M059J (cell line): ENCODE results near the gene TMEM252. TPM values are rescaled to one million over a fixed set of nuclear protein-coding genes. Genes with fewer than 3 reads are reported as not detected.
A peak's percentile ranks its signal among the peaks of the same experiment; 100 is the strongest.

Experiments used
- DNase-seq: peaks from one replicate; pipeline ENCODE4 v3.0.0-alpha.2; 2012; ENCODE audit warnings: low read depth
- total RNA-seq: library from RNA; depleted of rRNA; stranded (reverse); fragments of >200 nt; shearing (Covaris generic); gene quantifications from 2 replicates; pipeline ENCODE4 v1.2.3, GENCODE V29; 2014; rRNA removed

Gene TMEM252
- total RNA-seq, 1 experiment from 2014 or later, result not detected

DNA sequence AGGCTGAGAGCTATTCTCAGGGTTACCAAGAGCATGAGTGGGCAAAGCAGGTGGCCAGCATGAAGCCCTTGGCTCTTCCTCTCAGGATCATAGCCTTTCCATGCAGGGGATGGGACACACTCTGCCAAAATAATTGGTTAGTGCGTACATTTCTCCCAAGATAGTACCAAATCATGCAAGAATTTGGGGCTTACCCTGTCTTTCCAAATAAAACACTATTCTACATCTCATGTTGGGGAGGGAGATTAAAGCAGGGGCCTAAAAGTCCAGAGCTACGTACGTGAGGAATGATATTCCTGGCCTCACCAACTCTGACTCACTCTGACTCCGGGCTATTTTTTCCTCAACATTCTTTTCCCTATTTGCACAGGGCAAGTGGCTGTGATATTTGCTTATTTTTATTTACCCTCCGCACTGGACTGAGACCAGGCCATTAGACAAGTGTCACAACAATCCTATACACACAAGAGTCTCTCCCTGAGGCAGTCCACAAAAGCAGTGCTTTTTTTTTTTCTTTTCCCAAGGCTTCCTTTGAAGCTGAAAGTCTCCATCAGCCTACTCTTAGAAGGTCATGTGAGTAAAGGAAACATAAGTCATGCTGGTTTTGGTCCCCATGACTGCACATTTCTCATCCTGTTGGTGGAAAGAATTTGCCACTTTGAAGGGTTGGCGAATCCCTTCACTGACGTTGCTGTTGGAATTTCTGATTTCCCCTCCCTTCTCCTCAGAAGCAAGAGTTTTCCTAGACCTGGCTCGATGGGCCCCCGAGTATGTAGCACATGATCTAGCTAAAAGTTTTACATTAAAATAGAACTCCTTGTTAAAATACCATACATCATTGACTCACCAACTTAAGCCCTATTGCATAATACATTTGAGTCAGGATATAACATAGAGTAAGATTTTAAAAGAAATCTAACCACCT is 40.0 kb downstream of the TMEM252 start:
- peak; percentile 82 for DNase-seq

DNA sequence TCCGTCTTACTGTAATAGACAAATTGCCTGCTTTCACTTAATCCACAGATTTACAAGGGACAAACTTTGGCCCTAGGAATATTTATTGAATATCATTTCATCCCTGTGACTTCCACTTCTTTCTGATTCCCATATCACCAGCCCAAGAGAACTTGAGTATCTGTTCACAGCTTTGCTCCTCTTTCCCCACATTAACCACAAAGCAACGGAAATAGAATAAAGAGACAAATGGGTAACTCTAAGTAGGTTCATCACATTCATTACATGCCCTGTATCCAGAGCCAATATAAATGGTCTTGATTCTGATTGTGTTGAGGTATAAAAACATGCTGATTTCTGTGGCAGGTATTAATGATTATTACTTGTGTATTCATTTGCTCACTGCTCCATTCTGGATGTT is 41.9 kb downstream of the TMEM252 start:
- no peak for DNase-seq

- no peak for DNase-seq
These were observed 43.1 kb downstream of the TMEM252 start for GRCh38 chr9:68497629-68498028.

DNA sequence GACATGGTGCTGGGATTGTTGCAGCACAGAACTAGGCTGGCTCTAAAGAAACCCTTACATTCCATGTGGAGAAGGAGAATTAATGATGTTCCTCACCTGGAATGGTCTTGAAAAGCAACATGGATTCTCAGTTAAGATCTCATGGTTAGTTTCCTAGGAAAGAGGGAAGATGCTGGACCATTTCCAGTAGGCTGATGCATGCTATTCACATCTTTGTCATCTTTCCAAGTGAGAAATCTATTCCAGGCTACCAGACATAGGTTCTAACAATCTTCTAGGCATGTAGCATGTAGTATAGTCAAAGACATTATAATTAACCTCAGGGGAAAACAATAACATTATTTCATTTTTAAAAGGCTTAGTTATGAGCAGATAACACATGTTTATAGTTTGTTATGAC is 44.3 kb downstream of the TMEM252 start:
- no peak for DNase-seq

- DNase-seq, result no peak
These were observed 45.4 kb downstream of the TMEM252 start for GRCh38 chr9:68495247-68495646.

- DNase-seq, result peak; percentile 42
These were observed 46.6 kb downstream of the TMEM252 start for GRCh38 chr9:68493958-68494577.

GRCh38 chr9:68493541-68493940 is 47.1 kb downstream of the TMEM252 start:
- DNase-seq, result no peak

DNA sequence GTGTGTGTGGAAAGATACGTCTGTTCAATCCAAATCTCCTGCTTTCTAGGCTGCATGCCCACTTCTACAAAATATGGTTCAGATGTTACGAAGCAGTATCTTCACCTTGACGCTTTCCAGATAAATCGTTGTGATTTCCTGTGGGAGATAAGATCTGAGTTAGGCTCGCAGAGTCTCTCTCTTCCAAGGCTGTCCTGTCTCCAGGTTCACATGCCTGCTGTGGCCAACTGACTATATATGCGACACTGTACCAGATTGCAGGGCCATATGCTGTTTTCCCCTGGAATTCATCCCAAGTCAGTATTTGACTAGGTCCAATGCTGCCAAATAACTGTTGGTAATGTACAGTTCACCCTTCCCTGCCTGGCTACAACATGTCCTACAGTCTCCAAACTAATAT is 47.9 kb downstream of the TMEM252 start:
- DNase-seq, result no peak

DNA sequence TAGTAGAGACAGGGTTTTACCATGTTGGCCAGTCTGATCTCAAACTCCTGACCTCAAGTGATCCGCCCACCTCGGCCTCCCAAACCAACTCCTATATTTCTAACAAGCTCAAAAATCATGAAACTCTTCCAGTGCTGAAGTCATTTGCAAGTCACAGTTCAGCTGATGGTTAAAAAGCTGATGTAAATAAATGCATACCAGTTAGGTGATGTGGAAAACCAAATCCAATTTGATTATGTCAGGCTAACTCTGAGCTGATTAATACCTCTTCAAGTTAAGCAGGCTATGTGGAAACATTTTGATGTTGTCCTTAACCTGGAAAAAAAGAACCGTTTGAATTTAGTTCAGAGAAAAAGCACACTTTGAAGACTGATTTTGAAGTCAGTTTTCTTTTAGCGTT is 51.0 kb downstream of the TMEM252 start:
- DNase-seq, result peak; percentile 57

- no peak for DNase-seq
These were observed 52.6 kb downstream of the TMEM252 start for GRCh38 chr9:68488126-68488525.

Other genes with a start within 250 kb of the TMEM252 start
- not detected in 2 replicates for gene FOXD4L3, start 238.0 kb downstream of the TMEM252 start, total RNA-seq
- gene PGM5, start 184.3 kb downstream of the TMEM252 start, total RNA-seq, result 0.94 and 1.1 TPM in 2 replicates
- gene PIP5K1B, start 164.4 kb upstream of the TMEM252 start, total RNA-seq, result not detected in 2 replicates